Fibroblast of the aortic adventitia (primary cell): ENCODE results near the gene BEST2. TPM values are rescaled to one million over a fixed set of nuclear protein-coding genes. Genes with fewer than 3 reads are reported as not detected.

ENCODE experiments used
- DNase-seq: peaks from one replicate; pipeline ENCODE4 v3.0.0-alpha.2; 2010; ENCODE audit warnings: low read depth
- H3K4me3 ChIP-seq: 2 replicates; pipeline ENCODE4 v1.5.1; 2011; ENCODE audit warnings: low read depth, mild to moderate bottlenecking, control low read depth, low read length, moderate library complexity
- CTCF ChIP-seq: IDR thresholded peaks from 2 replicates; pipeline ENCODE4 v1.5.1; 2011; ENCODE audit warnings: mild to moderate bottlenecking, low read length, control low read depth, inconsistent platforms; ENCODE audit not compliant: insufficient read depth
- small RNA-seq: library from RNA; depleted of rRNA; stranded (forward); fragments of <200 nt; gene quantifications from one replicate; pipeline ENCODE3, GENCODE V24; 2012
- total RNA-seq: library from RNA; depleted of rRNA; stranded (reverse); fragments of >200 nt; gene quantifications from 2 replicates; pipeline ENCODE4 v1.2.3, GENCODE V29; 2012; ENCODE audit warnings: low replicate concordance

BEST2 gene
- total RNA-seq, 1 donor, result not detected

- H3K4me3 ChIP-seq, result peak overlapping the region; percentile 94
- TF ChIP-seq CTCF, result peak; percentile 18
- no peak for DNase-seq
Measured at GRCh38 chr19:12802267-12803106, 50.9 kb downstream of the BEST2 start.

- TF ChIP-seq CTCF, result no peak
- H3K4me3 ChIP-seq, result no peak overlapping the region
- DNase-seq, result no peak
Measured at GRCh38 chr19:12804051-12804450, 52.5 kb downstream of the BEST2 start.

GRCh38 chr19:12806242-12807081, 54.9 kb downstream of the BEST2 start, which contains the start of gene RNASEH2A:
TSS of gene RNASEH2A (plus strand) at chr19:12806584. CDS start at chr19:12806674, 90 bp downstream.
- H3K4me3 ChIP-seq, result peak within 1 kb of the TSS; percentile 85
- no peak for TF ChIP-seq CTCF
- DNase-seq, result peak; percentile 89

Small RNAs within 50 kb of the gene (small RNA-seq; reads per million reads assigned to genes)
- gene MIR5684, result not detected
- gene SNORD41, result 30.3 reads per million, percentile 96 among the genes with 10 or more reads in this experiment

Other genes with a start within 250 kb of the BEST2 start
- 7.0 and 13.2 TPM in 2 replicates for gene ZNF564, start 200.3 kb upstream of the BEST2 start, total RNA-seq
- gene ZNF490, start 141.0 kb upstream of the BEST2 start, total RNA-seq, result 7.4 and 8.7 TPM in 2 replicates
- 15.8 and 16.1 TPM in 2 replicates for gene ZNF791, start 140.9 kb upstream of the BEST2 start, total RNA-seq
- gene MAN2B1, start 85.0 kb upstream of the BEST2 start, total RNA-seq, result 16.8 and 38.2 TPM in 2 replicates
- 6.8 and 15.9 TPM in 2 replicates for gene WDR83, start 85.0 kb upstream of the BEST2 start, total RNA-seq
- gene DHPS, start 69.9 kb upstream of the BEST2 start, total RNA-seq, result 38.3 and 46.2 TPM in 2 replicates
- gene GNG14, start 63.8 kb upstream of the BEST2 start, total RNA-seq, result not detected in 2 replicates
- 7.2 and 8.9 TPM in 2 replicates for gene FBXW9, start 55.2 kb upstream of the BEST2 start, total RNA-seq
- gene TNPO2, start 27.9 kb upstream of the BEST2 start, total RNA-seq, result 39.4 and 57.3 TPM in 2 replicates
- gene TRIR, start 17.1 kb upstream of the BEST2 start, total RNA-seq, result 145 and 172 TPM in 2 replicates
- 61.2 and 84.5 TPM in 2 replicates for gene GET3, start 14.3 kb upstream of the BEST2 start, total RNA-seq
- 15.5 and 31.2 TPM in 2 replicates for gene HOOK2, start 23.8 kb downstream of the BEST2 start, total RNA-seq
- 87.9 and 263 TPM in 2 replicates for gene JUNB, start 39.7 kb downstream of the BEST2 start, total RNA-seq
- 66.7 and 163 TPM in 2 replicates for gene PRDX2, start 50.0 kb downstream of the BEST2 start, total RNA-seq
- not detected in 2 replicates for gene THSD8, start 50.3 kb downstream of the BEST2 start, total RNA-seq
- 12.8 and 37.4 TPM in 2 replicates for gene RNASEH2A, start 54.8 kb downstream of the BEST2 start, total RNA-seq
- not detected in 2 replicates for gene RTBDN, start 82.8 kb downstream of the BEST2 start, total RNA-seq
- under 0.01 and 1.1 TPM in 2 replicates for gene MAST1, start 86.7 kb downstream of the BEST2 start, total RNA-seq
- 22.7 and 23.4 TPM in 2 replicates for gene DNASE2, start 129.7 kb downstream of the BEST2 start, total RNA-seq
- not detected in 2 replicates for gene KLF1, start 135.4 kb downstream of the BEST2 start, total RNA-seq
- gene GCDH, start 139.4 kb downstream of the BEST2 start, total RNA-seq, result 20.5 and 24.4 TPM in 2 replicates
- gene SYCE2, start 167.5 kb downstream of the BEST2 start, total RNA-seq, result 0.54 TPM in 1 of 2 replicates, not detected in the other
- gene FARSA, start 181.9 kb downstream of the BEST2 start, total RNA-seq, result 39.1 and 44.3 TPM in 2 replicates
- gene CALR, start 186.8 kb downstream of the BEST2 start, total RNA-seq, result 1,776 and 3,314 TPM in 2 replicates
- gene RAD23A, start 194.1 kb downstream of the BEST2 start, total RNA-seq, result 76.8 and 101 TPM in 2 replicates
- 23.0 and 38.8 TPM in 2 replicates for gene GADD45GIP1, start 205.4 kb downstream of the BEST2 start, total RNA-seq
- 0.18 TPM in 1 of 2 replicates, not detected in the other for gene DAND5, start 217.8 kb downstream of the BEST2 start, total RNA-seq
- 68.0 and 160 TPM in 2 replicates for gene NFIX, start 243.7 kb downstream of the BEST2 start, total RNA-seq